Measurements from ENCODE around the gene ZNF750.

- TF ChIP-seq POLR2A (IDR thresholded peaks at IDR 0.05; ENCODE audit: low read depth, low read length) (no peak), POLR2AphosphoS5 (IDR thresholded peaks at IDR 0.05; ENCODE audit: low read depth, low read length) (no peak), POU2F2 (IDR thresholded peaks at IDR 0.05; ENCODE audit: low read depth, low read length) (no peak), SPI1 (IDR thresholded peaks at IDR 0.05; ENCODE audit: low read depth, low read length) (no peak)
These were observed 50.7 kb downstream of the ZNF750 start for GRCh38 chr17:82789051-82789592.

Data from GM12891 (cell line).